Vagina (tissue), 2 donors: ENCODE data around the gene B4GALT2. TPM values are rescaled to one million over a fixed set of nuclear protein-coding genes. Genes with fewer than 3 reads are reported as not detected.

Source experiments
- DNase-seq, 2 donors: peaks; one replicate each; pipeline ENCODE4 v3.0.0-alpha.2; 2017; ENCODE audit errors: extremely low spot score in 2 of 2
- H3K27ac ChIP-seq: fragments of 200-600 bp; sonication (generic); one replicate; pipeline ENCODE4 v1.5.1; 2019
- H3K27me3 ChIP-seq: fragments of 200-600 bp; sonication (generic); one replicate; pipeline ENCODE4 v1.5.1; 2019
- H3K36me3 ChIP-seq, 2 donors: fragments of 200-600 bp; sonication (generic); one replicate each; pipeline ENCODE4 v1.5.1; 2017 to 2019
- H3K4me1 ChIP-seq: fragments of 200-600 bp; sonication (generic); one replicate; pipeline ENCODE4 v1.5.1; 2019
- H3K4me3 ChIP-seq, 2 donors: fragments of 200-600 bp; sonication (generic); 1 replicate in 1 of 2; 2 replicates in 1 of 2; pipeline ENCODE4 v1.5.1; 2016 to 2019
- H3K9me3 ChIP-seq: fragments of 200-600 bp; sonication (generic); one replicate; pipeline ENCODE4 v1.5.1; 2019
- POLR2A ChIP-seq, 2 donors: fragments of 450-650 bp; IDR thresholded peaks; one replicate each; pipeline ENCODE4 v1.6.1; 2017; ENCODE audit warnings: antibody characterized with exemption in 2 of 2, mild to moderate bottlenecking in 2 of 2, moderate library complexity in 2 of 2
- POLR2AphosphoS5 ChIP-seq, 2 donors: sonication (generic); formaldehyde crosslinking; IDR thresholded peaks; one replicate each; pipeline ENCODE4 v1.9.0; 2017; ENCODE audit warnings: antibody characterized with exemption in 2 of 2, mild to moderate bottlenecking in 2 of 2, low read depth in 1 of 2; ENCODE audit not compliant: insufficient read depth in 1 of 2
- intact Hi-C: fragments of 100-400 bp; cut with DNase I; formaldehyde crosslinking; loops from one replicate; pipeline ENCODE4 v1.15.1; 2023
- total RNA-seq: library from RNA; depleted of rRNA; stranded (reverse); fragments of >200 nt; gene quantifications from one replicate; pipeline ENCODE4 v1.2.3, GENCODE V29; 2016
- TF ChIP-seq, protein P1 (sequence below), 3 experiments: fragments of 450-650 bp in 2 of 3; fragments of 200-600 bp in 1 of 3; sonication (generic) in 1 of 3; IDR thresholded peaks; one replicate each; pipeline ENCODE4 v1.5.1; 2017 to 2019; ENCODE audit warnings: antibody characterized with exemption in 3 of 3, mild to moderate bottlenecking in 2 of 3, moderate library complexity in 2 of 3

Gene B4GALT2
- total RNA-seq, 1 donor from 2014 or later: 31.4 TPM

DNA sequence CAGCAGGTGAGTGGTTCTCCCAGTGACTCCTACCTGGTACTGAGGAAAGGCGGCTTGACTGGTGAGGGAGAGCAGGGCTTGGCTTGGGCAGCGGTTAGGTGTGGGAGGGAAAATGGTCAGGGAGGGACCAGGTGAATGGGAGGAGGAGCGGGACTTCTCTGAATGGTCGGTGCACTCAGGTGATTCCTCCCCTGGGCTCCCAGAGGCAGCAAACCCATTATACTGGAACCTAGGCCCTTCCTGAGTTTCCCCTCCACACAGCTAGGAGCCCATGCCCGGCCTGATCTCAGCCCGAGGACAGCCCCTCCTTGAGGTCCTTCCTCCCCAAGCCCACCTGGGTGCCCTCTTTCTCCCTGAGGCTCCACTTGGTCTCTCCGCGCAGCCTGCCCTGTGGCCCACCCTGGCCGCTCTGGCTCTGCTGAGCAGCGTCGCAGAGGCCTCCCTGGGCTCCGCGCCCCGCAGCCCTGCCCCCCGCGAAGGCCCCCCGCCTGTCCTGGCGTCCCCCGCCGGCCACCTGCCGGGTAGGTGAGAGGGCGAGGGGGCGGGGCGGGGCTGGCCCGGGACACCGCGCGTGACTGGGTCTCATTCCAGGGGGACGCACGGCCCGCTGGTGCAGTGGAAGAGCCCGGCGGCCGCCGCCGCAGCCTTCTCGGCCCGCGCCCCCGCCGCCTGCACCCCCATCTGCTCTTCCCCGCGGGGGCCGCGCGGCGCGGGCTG, 43.1 kb upstream of the B4GALT2 start:
- H3K4me3 ChIP-seq: peak overlapping the region; percentile 32 to 61
- no peak for DNase-seq
- intact Hi-C loops: no loop called here
- H3K27me3 ChIP-seq: no peaks in the 10 kb centered on the region
- no peaks in the 10 kb centered on the region for H3K36me3 ChIP-seq
- peaks cover 59% of the 10 kb centered on the region for H3K4me1 ChIP-seq
- TF ChIP-seq POLR2A (IDR thresholded peaks at IDR 0.05): no peak
- no peak overlapping the region for H3K27ac ChIP-seq
- H3K9me3 ChIP-seq: no peaks in the 10 kb centered on the region

DNA sequence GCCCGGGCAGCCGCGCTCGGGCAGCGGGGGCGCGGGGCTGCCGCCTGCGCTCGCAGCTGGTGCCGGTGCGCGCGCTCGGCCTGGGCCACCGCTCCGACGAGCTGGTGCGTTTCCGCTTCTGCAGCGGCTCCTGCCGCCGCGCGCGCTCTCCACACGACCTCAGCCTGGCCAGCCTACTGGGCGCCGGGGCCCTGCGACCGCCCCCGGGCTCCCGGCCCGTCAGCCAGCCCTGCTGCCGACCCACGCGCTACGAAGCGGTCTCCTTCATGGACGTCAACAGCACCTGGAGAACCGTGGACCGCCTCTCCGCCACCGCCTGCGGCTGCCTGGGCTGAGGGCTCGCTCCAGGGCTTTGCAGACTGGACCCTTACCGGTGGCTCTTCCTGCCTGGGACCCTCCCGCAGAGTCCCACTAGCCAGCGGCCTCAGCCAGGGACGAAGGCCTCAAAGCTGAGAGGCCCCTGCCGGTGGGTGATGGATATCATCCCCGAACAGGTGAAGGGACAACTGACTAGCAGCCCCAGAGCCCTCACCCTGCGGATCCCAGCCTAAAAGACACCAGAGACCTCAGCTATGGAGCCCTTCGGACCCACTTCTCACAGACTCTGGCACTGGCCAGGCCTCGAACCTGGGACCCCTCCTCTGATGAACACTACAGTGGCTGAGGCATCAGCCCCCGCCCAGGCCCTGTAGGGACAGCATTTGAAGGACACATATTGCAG, 42.4 kb upstream of the B4GALT2 start:
- no peak overlapping the region for H3K27ac ChIP-seq
- H3K27me3 ChIP-seq: no peaks in the 10 kb centered on the region
- H3K4me1 ChIP-seq: peaks cover 54% of the 10 kb centered on the region
- H3K9me3 ChIP-seq: no peaks in the 10 kb centered on the region
- TF ChIP-seq, protein P1, sequence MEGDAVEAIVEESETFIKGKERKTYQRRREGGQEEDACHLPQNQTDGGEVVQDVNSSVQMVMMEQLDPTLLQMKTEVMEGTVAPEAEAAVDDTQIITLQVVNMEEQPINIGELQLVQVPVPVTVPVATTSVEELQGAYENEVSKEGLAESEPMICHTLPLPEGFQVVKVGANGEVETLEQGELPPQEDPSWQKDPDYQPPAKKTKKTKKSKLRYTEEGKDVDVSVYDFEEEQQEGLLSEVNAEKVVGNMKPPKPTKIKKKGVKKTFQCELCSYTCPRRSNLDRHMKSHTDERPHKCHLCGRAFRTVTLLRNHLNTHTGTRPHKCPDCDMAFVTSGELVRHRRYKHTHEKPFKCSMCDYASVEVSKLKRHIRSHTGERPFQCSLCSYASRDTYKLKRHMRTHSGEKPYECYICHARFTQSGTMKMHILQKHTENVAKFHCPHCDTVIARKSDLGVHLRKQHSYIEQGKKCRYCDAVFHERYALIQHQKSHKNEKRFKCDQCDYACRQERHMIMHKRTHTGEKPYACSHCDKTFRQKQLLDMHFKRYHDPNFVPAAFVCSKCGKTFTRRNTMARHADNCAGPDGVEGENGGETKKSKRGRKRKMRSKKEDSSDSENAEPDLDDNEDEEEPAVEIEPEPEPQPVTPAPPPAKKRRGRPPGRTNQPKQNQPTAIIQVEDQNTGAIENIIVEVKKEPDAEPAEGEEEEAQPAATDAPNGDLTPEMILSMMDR (IDR thresholded peaks at IDR 0.05): no peak
- no peak for TF ChIP-seq POLR2A (IDR thresholded peaks at IDR 0.05)
- no peak for TF ChIP-seq POLR2AphosphoS5 (IDR thresholded peaks at IDR 0.05; ENCODE audit: insufficient read depth in 1 of 2, low read depth in 1 of 2)
- no peak for DNase-seq
- peak overlapping the region; percentile 32 to 61 for H3K4me3 ChIP-seq
- intact Hi-C loops: no loop called here
- H3K36me3 ChIP-seq: no peaks in the 10 kb centered on the region

DNA sequence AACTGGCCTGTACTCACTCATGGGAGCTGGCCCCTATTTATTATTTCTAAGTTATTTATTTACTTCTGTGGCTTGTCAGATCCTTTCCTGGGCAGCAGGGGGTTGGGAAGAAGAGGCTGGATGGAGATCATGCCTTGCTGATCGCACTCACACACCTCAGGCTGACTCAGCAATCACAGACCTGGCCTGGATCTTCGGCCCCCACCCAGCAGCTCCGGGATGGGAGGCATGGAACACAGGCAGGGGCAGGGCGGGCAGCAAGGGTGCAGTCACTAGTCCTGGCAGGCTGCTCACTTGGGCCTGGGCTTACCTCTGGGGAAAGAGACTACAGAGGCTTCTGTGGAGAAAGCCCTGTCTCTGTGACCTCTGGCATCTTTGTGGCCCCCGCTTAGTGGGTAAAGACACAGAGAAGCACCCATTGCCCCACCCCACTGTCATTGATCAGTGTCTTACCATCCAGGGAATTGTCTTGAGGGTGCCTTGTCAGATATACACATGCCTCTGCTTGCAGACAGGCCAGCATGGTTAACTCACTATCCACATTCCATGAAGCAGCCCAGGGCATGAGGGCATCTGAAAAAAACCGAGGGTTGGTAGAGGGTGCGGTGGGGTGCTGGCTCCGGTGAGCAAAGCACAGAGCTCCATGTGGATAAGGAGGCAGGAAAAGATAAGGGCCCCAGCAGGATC, 41.7 kb upstream of the B4GALT2 start:
- peaks cover 54% of the 10 kb centered on the region for H3K4me1 ChIP-seq
- TF ChIP-seq POLR2AphosphoS5 (IDR thresholded peaks at IDR 0.05; ENCODE audit: insufficient read depth in 1 of 2, low read depth in 1 of 2): no peak
- TF ChIP-seq POLR2A (IDR thresholded peaks at IDR 0.05): no peak
- TF ChIP-seq, protein P1 (IDR thresholded peaks at IDR 0.05): no peak
- intact Hi-C loops: no loop called here
- no peaks in the 10 kb centered on the region for H3K36me3 ChIP-seq
- H3K4me3 ChIP-seq: no peak overlapping the region
- no peaks in the 10 kb centered on the region for H3K27me3 ChIP-seq
- H3K9me3 ChIP-seq: no peaks in the 10 kb centered on the region
- DNase-seq: no peak
- H3K27ac ChIP-seq: no peak overlapping the region

DNA sequence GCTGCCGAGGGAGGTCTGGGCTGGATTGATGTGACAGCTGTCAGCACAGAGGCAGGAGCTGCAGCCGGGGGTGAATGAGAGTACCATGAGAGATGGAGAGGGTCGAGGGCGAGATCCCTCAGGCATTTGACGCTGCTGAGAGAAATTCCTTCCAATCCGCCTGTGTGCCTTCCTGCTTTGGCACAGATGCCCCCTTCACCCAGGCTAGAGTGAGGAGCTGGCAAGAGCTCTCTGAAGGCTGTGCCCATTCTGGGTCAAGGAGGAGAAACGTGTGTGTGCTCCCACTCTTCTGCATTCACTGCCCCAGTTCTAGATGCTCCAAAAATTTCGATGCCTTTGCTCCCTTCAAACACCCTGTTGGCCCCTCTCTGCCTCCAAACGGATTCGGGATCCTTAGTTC, 40.6 kb upstream of the B4GALT2 start:
- Histone ChIP-seq H3K4me1 (peaks cover 45% of the 10 kb centered on the region), H3K9me3 (no peaks in the 10 kb centered on the region), H3K27me3 (no peaks in the 10 kb centered on the region), H3K4me3 (no peak overlapping the region), H3K36me3 (no peaks in the 10 kb centered on the region), H3K27ac (no peak overlapping the region)
- TF ChIP-seq, protein P1 (IDR thresholded peaks at IDR 0.05): no peak
- TF ChIP-seq POLR2A (IDR thresholded peaks at IDR 0.05): no peak
- no peak for TF ChIP-seq POLR2AphosphoS5 (IDR thresholded peaks at IDR 0.05; ENCODE audit: insufficient read depth in 1 of 2, low read depth in 1 of 2)
- intact Hi-C loops: no loop called here
- no peak for DNase-seq

DNA sequence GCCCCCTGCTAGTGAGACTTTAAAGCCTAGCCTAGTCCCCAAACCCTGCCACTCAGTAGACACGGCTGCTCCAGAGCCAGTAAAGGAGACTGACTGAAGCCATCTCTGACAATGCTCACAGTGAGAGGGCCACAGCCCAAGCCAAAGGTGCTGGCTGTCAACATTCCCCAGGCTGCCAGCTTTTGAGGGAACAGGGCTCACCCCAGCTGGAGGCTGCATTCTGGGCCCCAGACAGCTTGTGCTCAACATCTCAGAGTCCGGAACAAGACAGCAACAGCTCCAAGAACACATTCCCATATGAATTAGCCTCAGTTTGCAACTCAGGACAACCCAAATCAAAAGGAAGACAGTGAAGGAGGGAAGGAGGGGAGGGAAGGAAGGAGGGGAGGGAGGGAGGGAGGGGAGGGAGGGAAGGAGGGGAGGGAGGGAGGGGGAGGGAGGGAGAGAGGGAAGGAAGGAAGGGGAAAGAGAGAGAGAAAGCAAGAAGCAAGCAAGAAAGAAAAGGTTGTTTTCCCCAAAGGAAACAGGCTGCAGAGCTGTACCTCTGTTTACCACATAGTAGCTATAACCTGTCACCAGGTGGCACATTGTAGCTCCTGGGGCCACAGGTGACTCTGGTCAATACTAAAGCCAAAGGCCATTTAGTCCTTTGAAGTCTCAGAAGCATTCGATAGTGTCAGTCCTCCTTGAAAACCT, 40.0 kb upstream of the B4GALT2 start:
- no peak for TF ChIP-seq POLR2AphosphoS5 (IDR thresholded peaks at IDR 0.05; ENCODE audit: insufficient read depth in 1 of 2, low read depth in 1 of 2)
- TF ChIP-seq, protein P1 (IDR thresholded peaks at IDR 0.05): no peak
- TF ChIP-seq POLR2A (IDR thresholded peaks at IDR 0.05): no peak
- Histone ChIP-seq H3K4me3 (no peak overlapping the region), H3K9me3 (no peaks in the 10 kb centered on the region), H3K4me1 (peaks cover 38% of the 10 kb centered on the region), H3K27ac (no peak overlapping the region), H3K27me3 (no peaks in the 10 kb centered on the region), H3K36me3 (no peaks in the 10 kb centered on the region)
- intact Hi-C loops: no loop called here
- no peak for DNase-seq
